ENCODE results near the gene CNEP1R1. TPM values are rescaled to one million over a fixed set of nuclear protein-coding genes. Genes with fewer than 3 reads are reported as not detected.
A peak's percentile ranks its signal among the peaks of the same experiment; 100 is the strongest.

The CNEP1R1 gene
- total and polyA plus RNA-seq, 2 of the 8 experiments (the other 6 are each of a cell fraction or from before 2014, with no cell fraction given) = 10.6 to 13.6 TPM

DNA sequence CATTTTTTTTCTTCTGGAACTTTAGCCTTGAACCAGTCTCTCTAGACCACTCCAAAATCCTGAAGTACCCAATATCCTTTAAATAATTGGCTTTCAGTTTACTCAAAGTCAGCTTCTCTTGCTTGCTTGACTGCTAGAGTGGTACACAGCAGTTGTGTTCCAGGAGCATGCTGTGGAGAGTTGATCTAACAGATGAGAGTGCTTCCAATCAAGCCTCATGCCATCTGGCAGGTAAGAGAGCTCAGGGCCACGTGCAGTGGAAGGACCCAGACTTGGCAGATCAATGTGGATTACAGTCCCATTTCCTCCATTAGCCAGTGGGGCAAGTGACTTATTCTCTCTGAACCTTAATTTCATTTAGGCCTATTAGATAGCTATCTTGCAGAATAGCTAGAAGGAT, 15.7 kb downstream of the CNEP1R1 start:
- H2BK20ac ChIP-seq (ENCODE audit: low read length) = no peak overlapping the region
- no peak overlapping the region for H4K5ac ChIP-seq (ENCODE audit: insufficient read length, low read depth, low read length)
- 80% methylated on average over 1 of the region's 1 CpG; no CpG with 5 or more reads in 1 of the 2 experiments for WGBS, 2 experiments (ENCODE audit: extremely low coverage in 1 of 2, insufficient coverage in 1 of 2, insufficient read length in 1 of 2, insufficient replicate concordance in 2 of 2, low coverage in 1 of 2, low lambda C conversion rate in 2 of 2, missing lambda C conversion rate in 1 of 2)
- H4K91ac ChIP-seq (replicated peaks; ENCODE audit: insufficient read length, low read length) = peak overlapping the region; percentile 44
- H3K4me1 ChIP-seq (replicated peaks in 1 of 4; ENCODE audit: control insufficient read depth in 3 of 4, insufficient read depth in 4 of 4, low read length in 3 of 4) = no peaks in the 10 kb centered on the region
- H3K18ac ChIP-seq (ENCODE audit: extremely low read depth, low read length) = no peak overlapping the region
- no peak overlapping the region for H2BK15ac ChIP-seq (ENCODE audit: low read length)
- H2BK12ac ChIP-seq (ENCODE audit: low read depth, low read length) = no peak overlapping the region
- no peak overlapping the region for H3K23ac ChIP-seq (ENCODE audit: insufficient read length)
- no peaks in the 10 kb centered on the region for H3K79me1 ChIP-seq (ENCODE audit: low read depth, low read length)
- H3K79me2 ChIP-seq (ENCODE audit: control insufficient read depth in 1 of 2, insufficient read depth in 2 of 2, low read length in 2 of 2) = no peaks in the 10 kb centered on the region
- H3K56ac ChIP-seq (replicated peaks; ENCODE audit: insufficient read length, low read depth, low read length) = no peak overlapping the region
- no peak overlapping the region for H3K4me2 ChIP-seq (ENCODE audit: insufficient read depth in 1 of 2, low read depth in 2 of 2, low read length in 2 of 2)
- ChIA-PET POLR2A (ENCODE audit: partially characterized antibody) (interaction anchor here (0.6 kb wide), 1 partner anchor 60 kb away, joined by 3 read pairs; no protein-coding TSS in a partner anchor), CTCF (ENCODE audit: partially characterized antibody) (interaction anchor here (0.6 to 1.9 kb wide), 4 partner anchors 15 to 573 kb away, joined by 3 to 4 read pairs (median 3); partner anchors contain the start of gene CNEP1R1)
- peaks cover 0 to 6% (median 2%) of the 10 kb centered on the region in 4 experiments; a peak in 2 of 8 replicates for H3K36me3 ChIP-seq (ENCODE audit: control insufficient read depth in 2 of 4, insufficient read depth in 4 of 4, low read length in 3 of 4)
- FAIRE-seq = no peak
- no peak overlapping the region for H2AFZ ChIP-seq (ENCODE audit: low read length)
- no peak overlapping the region for H2AK5ac ChIP-seq (ENCODE audit: low read depth, low read length)
- no peak overlapping the region for H3K4ac ChIP-seq (replicated peaks; ENCODE audit: insufficient read length, low read depth, low read length)
- no peak overlapping the region for H3K14ac ChIP-seq (ENCODE audit: insufficient read length)
- H4K20me1 ChIP-seq (replicated peaks in 1 of 2; ENCODE audit: control insufficient read depth in 1 of 2, insufficient read depth in 2 of 2, low read length in 2 of 2) = peaks cover 0 to 1% of the 10 kb centered on the region in 2 experiments
- H3K23me2 ChIP-seq (ENCODE audit: low read depth, low read length) = no peaks in the 10 kb centered on the region
- H2BK5ac ChIP-seq (ENCODE audit: low read depth, low read length) = no peak overlapping the region
- no peak overlapping the region for H3K9ac ChIP-seq (replicated peaks in 1 of 4; ENCODE audit: extremely low read depth in 1 of 4, low read depth in 3 of 4, low read length in 3 of 4)
- H3K9me3 ChIP-seq (ENCODE audit: insufficient read depth in 2 of 2, low read depth in 1 of 2, low read length in 1 of 2) = no peaks in the 10 kb centered on the region
- no peaks in the 10 kb centered on the region for H3K27me3 ChIP-seq (replicated peaks in 1 of 4; ENCODE audit: control insufficient read depth in 3 of 4, extremely low read depth in 1 of 4, insufficient read depth in 3 of 4, low read length in 3 of 4)
- H4K8ac ChIP-seq (ENCODE audit: extremely low read depth, insufficient read depth, low read length) = no peak overlapping the region
- no peak overlapping the region for H2BK120ac ChIP-seq (replicated peaks; ENCODE audit: low read depth, low read length)
- DNase-seq (ENCODE audit: low read depth in 1 of 2, low spot score in 2 of 2) = no peak
- no peak overlapping the region for H3K4me3 ChIP-seq (ENCODE audit: extremely low read depth in 1 of 4, insufficient read depth in 2 of 4, low read depth in 3 of 4, low read length in 4 of 4)
- no peak overlapping the region for H3K27ac ChIP-seq (ENCODE audit: low read depth, low read length)
- TF ChIP-seq SUZ12 (IDR thresholded peaks at IDR 0.05; ENCODE audit: low read length) = no peak
- no peak for TF ChIP-seq EGR1 (IDR thresholded peaks at IDR 0.05; ENCODE audit: borderline replicate concordance, low read depth, low read length)
- no peak for TF ChIP-seq MAFK (IDR thresholded peaks at IDR 0.05; ENCODE audit: low read depth, low read length)
- TF ChIP-seq EP300 (IDR thresholded peaks at IDR 0.05; ENCODE audit: borderline replicate concordance in 1 of 2, low read depth in 2 of 2, low read length in 2 of 2) = no peak
- no peak for TF ChIP-seq TEAD4 (IDR thresholded peaks at IDR 0.05; ENCODE audit: low read depth, low read length)
- TF ChIP-seq ATF3 (IDR thresholded peaks at IDR 0.05; ENCODE audit: insufficient read depth, low read depth, low read length) = no peak
- no peak for TF ChIP-seq TAF1 (IDR thresholded peaks at IDR 0.05; ENCODE audit: low read depth, low read length)
- TF ChIP-seq POLR2A (IDR thresholded peaks at IDR 0.05; ENCODE audit: control extremely low read depth in 1 of 2, low read depth in 2 of 2, low read length in 2 of 2) = no peak
- TF ChIP-seq MAX (IDR thresholded peaks at IDR 0.05) = no peak
- no peak for TF ChIP-seq CBX5 (IDR thresholded peaks at IDR 0.05; ENCODE audit: low read depth, low read length)
- TF ChIP-seq EZH2 (IDR thresholded peaks at IDR 0.05; ENCODE audit: low read depth, low read length, severe bottlenecking) = no peak
- TF ChIP-seq SIX5 (IDR thresholded peaks at IDR 0.05; ENCODE audit: low read depth, low read length) = no peak
- no peak for TF ChIP-seq SP2 (IDR thresholded peaks at IDR 0.05; ENCODE audit: low read length)
- TF ChIP-seq FOSL1 (IDR thresholded peaks at IDR 0.05; ENCODE audit: insufficient read depth, low read depth, low read length) = no peak
